NCI-H460 (cell line): ENCODE measurements around the gene OSGIN1. TPM values are rescaled to one million over a fixed set of nuclear protein-coding genes. Genes with fewer than 3 reads are reported as not detected.

Source experiments
- DNase-seq: peaks from one replicate; pipeline ENCODE4 v3.0.0-alpha.2; 2016; ENCODE audit warnings: low read depth; ENCODE audit errors: extremely low read depth
- polyA plus RNA-seq: library from polyadenylated mRNA; depleted of rRNA; stranded (reverse); fragments of >200 nt; gene quantifications from 2 replicates; pipeline ENCODE4 v1.2.3, GENCODE V29; 2014; cell fraction: nucleus; rRNA removed
- total RNA-seq: library from RNA; depleted of rRNA; stranded (reverse); fragments of >200 nt; shearing (Covaris generic); gene quantifications from 2 replicates; pipeline ENCODE4 v1.2.3, GENCODE V29; 2014; rRNA removed

The OSGIN1 gene
- 53.5 and 57.5 TPM in 2 replicates for total RNA-seq
- 91.0 and 109 TPM in 2 replicates for polyA plus RNA-seq

DNA sequence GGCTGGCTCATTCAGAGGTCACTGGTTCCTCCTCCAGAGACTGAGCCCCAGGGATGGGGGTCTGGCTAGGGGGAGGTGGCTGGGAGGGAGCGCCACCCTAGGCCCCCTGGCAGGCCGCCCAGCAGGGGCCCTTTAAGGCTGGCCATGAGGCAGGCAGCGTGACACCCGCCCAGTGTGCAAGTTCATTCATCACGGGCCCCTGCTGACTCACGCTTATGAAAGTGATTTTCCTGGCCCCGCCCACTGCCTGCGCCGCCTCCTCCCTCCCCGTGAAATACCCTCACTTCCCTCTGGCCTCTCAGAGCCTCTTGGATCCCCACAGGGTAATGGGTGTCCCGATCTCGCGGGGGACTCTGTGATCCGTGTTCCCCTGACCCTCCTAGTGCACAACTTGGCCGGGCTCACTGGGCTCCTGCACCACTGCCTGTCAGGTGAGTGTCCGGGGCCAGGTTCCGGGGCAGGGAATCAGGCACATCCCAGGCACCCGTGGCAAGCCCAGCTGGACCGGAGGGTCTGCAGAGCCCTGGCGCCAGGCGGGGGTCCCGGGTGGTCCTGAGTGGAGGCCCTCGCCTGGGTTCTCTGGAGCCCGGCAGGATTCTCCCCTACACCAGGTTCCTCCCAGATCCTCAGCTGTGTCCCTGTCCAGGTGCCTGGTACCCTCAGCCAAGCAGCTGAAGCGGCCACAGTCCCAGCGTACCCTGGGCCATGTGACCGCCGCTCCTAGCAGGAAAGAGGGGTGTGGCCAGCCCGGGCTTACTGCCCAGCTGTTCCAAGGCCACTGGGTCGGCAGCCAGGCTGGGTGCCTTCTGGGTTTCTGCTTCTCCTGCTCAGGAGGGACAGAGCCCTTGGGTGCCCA lies at the start of gene OSGIN1:
OSGIN1 (plus strand) TSS at position 301 of the 856 bp plus-strand sequence. CDS start 4,432 bp downstream, outside the sequence.
- DNase-seq: peak; percentile 93

GRCh38 chr16:83903751-83904150 lies 49.3 kb upstream of the OSGIN1 start:
- DNase-seq: no peak

GRCh38 chr16:83906683-83907082 lies 46.4 kb upstream of the OSGIN1 start:
- DNase-seq: no peak

DNA sequence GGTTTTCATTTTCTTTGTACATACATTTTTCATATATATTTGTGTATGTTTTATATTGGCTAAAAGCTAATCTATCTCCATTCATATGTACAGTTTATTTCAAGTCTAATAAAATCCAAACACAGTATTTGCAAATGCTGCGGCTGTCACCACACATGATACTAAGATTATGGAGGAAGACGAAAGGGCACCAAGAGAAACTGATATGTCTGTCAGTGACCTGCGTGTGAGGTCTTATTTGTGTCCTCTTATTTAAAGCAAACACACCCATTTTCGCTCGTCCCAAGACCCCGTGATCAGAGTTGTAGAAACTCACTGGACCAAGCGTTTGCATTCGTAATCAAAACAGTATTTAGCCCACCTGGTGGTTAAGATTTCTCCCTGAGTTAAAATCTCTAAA lies 45.9 kb upstream of the OSGIN1 start:
- no peak for DNase-seq

DNA sequence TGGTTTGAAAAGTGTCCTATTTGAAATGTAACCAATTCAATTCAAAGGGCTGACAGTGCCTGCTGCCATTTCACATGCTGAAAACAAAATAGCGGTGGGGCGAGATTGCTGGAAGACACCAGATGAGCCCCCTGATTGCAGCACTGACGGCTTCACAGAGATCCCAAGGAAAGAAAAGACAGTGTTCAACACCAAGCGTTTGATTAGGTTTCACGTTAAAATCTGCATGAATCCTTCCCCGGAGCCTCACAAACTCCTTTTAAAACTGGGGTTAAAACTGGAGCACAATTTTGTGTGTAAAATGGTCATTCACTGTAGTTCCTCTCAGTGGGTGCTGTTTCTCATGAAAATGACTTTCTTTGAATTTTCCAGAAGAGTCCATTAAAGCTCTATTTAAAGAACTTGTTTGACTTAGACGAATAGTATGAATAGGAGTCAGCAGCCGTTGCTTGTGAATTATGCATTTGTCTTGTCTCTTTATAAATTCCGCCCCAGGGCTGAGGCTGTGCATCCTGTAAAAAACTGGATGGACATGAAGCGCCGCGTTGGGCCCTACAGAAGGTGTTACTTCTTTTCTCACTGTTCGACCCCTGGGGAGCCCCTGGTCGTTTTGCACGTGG lies 45.3 kb upstream of the OSGIN1 start:
- DNase-seq: no peak

DNA sequence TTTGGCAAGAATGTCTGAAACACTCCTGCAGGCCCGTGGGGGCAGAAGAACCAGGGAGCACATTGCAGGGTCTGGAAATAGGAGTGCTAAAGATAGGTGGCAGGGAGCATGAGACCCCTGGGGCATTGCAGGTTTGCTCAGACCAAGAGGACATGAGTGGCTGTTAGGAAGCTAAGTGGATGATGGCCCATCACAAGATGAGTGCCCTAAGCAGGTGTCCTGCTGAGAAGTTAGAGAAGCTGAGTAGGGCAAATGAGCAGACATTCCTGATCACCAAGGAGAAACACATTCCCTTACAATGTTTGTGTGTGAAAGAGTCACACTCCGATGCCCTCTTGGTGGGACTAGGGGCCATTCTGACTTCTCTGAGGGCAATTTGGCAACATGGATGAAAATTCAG lies 44.2 kb upstream of the OSGIN1 start:
- no peak for DNase-seq

DNA sequence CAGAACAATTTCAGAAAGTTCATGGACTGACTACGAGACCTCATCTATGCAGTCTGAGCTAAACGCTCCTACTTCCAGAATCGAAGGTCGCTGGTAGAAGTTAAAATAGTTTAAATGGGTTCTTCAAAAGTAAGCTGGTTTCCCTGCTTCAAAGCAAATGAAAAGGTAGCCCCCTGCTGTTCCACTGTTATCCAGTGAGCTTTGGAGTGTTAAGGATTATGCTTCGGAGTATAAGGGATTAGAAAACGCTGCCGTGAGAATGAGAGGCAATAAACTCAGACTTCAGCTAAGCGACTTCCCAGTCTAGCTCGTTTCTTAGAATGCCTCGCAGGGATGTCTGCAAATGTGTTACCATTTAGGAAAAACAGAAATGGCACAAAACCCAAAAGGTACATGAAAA lies 41.8 kb upstream of the OSGIN1 start:
- no peak for DNase-seq

DNA sequence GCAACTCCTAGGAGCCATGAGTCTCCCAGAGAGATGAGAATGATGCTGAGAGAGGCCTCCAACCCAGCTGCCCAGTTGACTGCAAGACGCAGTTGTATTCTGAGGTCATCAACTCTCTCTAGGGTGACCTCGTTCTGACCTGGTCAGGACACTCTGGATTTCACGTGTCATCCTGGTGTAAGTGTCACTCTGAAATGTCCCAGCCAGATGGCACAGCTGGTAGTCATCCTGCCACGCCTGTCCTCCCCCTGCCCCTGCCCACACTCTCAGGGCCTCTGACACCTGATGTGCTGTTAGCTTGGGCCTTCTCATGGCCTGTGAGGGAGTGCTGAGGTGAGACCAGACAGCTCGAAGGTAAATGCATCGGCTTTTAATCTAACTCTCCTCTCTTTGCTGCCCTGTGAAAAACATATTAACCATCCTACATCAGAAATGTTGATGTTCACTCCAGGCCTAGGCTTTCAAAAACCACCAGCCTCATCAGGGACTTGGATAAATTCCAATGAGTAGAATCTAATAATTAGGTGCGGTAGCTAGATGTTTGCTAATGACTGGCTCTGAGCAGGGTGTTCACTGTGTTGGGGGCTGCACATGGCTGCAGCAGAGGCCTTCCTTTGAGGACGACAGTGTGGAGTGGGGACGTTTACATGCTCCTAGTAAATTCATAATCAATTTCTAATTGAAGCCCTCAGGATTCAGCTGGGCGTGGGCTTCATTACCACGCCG lies 40.4 kb upstream of the OSGIN1 start:
- no peak for DNase-seq

DNA sequence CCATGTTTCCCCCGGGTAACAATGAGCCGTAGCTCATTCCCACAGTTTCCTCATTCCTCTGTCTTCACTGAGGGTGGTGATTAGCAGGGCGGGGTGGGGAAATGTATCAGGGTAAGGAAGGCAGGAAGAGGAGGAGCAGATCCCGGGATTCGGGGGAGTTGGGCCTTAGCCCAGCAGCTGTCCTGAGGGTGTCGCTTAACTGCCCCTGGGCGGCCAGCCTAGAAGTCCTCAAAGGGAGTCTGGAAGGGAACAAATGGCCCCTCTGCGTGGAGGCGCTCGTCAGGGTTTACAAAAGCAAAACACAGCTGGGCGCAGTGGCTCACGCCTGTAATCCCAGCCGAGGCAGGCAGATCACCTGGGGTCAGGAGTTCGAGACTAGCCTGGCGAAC lies 39.8 kb upstream of the OSGIN1 start:
- DNase-seq: no peak

DNA sequence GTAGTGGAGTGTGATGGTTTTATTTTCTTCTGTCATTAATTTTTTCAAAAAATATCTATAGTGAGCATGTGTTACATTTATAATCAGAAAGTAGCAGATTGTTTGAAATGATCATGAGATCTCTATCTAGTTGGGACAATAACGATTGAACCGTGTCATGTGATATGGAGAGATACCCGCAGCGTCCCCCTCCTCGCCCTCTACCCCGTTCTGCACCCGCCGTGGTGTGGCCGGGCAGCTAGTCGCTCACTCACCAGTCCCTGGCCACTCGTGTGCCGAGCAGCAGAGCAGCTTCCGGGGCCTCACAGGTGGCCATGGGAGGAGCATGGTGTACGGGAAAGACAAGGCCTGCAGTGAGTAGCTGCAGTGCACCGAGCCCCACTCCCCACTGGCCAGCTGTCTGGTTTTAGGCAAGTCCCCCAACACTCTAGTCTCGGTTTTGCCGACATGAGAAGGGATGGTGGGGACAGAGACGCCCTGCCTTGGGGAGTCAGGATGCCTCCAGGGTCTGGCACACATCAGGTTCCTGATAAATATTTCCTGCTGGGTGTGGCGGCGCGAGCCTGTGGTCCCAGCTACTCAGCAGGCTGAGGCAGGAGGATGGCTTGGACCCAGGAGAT lies 38.8 kb upstream of the OSGIN1 start:
- DNase-seq: no peak

GRCh38 chr16:83915081-83915480 lies 38.0 kb upstream of the OSGIN1 start:
- no peak for DNase-seq

- DNase-seq: no peak
These were observed 37.5 kb upstream of the OSGIN1 start for GRCh38 chr16:83915491-83915890.

DNA sequence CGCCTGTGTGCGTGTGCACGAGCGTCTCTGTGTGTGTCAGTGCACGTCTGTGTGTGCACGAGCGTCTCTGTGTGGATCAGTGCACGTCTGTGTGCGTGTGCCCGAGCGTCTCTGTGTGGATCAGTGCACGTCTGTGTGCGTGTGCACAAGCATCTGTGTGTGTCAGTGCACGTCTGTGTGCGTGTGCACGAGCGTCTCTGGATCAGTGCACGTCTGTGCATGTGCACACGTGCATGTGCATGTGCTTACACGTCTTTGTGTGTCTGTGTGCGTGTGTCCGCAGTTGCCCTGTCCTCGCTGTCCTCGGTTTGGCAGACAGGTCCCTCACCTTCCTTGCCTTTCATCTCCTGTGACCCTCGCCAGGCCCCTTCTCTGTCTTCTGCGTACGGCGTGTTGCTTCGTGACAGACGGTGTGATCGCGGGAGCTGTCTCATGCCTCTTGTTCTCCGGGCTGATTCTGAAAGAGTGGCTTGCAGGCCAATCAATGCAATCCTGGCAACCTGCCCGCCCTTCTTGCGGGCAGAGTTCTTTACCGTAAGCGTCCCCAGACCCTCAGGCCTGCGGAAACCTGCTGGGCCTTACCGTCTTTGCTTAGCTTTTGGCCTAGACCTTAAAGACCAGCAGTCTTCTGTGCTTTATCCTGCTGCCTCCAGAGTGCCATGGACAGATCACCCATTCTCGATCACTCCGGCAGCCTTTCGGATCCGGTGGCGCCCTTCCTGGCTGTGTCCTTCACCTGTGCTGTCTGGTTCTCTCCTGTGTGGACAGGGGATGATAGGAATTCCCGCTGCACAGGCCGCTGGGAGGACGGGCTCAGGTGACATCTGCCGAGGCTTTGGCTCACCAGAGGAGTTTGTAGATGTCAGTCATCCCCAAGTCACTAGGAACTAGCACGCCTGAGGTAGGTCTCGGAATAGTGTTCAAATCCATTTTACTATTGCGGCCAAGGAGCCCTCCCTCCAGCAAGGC lies 35.6 kb upstream of the OSGIN1 start:
- DNase-seq: no peak

DNA sequence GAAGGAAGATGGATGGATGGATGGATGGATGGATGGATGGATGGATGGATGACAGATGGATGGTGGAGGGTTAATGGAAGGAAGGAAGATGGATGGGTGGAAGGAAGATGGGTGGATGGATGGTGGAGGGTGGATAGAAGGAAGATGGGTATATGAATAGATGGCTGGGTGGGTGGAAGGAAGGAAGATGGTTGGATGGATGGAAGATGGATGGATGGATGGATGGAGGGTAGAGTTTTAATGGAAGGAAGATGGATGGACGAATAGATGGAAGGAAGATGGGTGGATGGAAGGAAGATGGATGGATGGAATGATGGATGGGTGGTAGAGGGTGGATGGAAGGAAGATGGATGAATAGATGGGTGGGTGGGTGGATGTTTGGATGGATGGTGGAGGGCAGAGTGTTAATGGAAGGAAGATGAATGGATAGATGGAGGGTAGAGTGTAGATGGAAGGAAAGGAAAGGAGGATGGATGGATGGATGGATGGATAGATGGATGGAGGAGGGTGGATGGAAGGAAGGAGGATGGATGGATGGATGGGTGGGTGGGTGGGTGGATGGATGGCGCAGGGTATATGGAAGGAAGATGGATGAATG lies 32.0 kb upstream of the OSGIN1 start:
- no peak for DNase-seq

DNA sequence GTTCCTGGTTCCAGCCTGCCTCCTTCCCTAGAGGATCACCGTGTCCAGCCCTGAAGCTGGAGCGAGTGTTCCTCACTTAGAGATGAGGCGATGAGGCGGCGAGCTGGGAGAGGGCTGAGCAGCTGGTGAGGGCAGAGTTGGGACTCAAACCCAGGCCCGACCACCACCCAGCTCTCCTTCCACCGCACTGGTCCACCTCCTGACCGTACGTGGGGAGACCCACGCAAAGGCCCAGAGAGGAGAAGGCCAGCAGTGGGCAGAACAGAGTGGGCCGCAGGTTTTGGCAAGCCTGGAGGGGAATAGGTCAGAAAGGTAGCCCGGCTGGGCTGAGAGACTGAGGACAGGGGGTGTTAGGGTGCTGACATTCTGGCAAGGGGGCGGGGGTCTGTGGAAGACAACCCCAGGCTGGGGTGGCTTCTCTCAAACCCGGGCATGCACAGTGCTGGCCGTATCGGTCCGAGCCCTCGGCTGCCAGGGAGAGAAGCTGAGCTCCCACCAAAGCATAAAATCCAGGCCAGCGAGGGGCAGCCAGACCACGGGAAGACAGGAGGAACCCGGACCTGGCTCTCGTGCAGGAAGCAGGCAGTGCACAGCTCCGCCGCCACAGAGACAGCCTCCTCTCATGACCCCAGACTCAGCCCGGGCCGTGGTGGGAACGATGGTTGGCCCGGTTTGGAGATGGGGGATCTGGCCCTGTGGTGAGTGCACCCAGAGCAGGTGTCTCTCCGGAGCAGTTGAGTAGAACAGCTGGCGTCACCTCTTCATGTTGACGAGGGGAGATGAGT lies 29.3 kb upstream of the OSGIN1 start:
- DNase-seq: no peak

DNA sequence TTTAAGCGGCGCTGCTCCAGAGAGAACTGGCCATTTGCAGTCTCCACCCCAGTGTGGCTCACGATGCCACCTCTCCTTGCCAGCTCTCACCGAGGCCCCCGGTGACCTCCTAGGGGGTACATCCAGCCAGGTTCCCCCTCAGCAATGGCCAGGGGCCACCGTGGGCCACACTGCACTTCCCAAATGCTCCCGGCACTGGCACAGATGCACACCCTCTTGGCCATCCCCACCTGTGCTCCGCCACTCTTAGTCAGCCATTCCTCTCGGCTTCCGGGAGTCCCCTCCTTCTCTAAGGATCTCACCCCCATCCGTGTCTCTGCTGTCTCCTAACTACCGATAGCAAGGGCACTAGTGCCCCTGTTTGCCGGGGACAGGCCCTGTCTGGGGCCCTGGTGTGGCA lies 28.4 kb upstream of the OSGIN1 start:
- DNase-seq: no peak

GRCh38 chr16:83925095-83925905 lies 27.7 kb upstream of the OSGIN1 start:
- no peak for DNase-seq
